ENCODE results near the gene EPS8L2. TPM values are rescaled to one million over a fixed set of nuclear protein-coding genes. Genes with fewer than 3 reads are reported as not detected.

EPS8L2 gene
- total and polyA plus RNA-seq, 10 of the 15 experiments (the other 5 are each of a cell fraction or from before 2014, with no cell fraction given): 0.76 to 20.0 (median 9.7) TPM

GRCh38 chr11:694563-695287, 11.3 kb upstream of the EPS8L2 start, which contains the start of gene DEAF1:
Gene DEAF1 (minus strand): TSS chr11:695222. CDS start chr11:695047, 175 bp downstream.
- Histone ChIP-seq H4K20me1 (ENCODE audit: control insufficient read depth, insufficient read depth) (no peaks in the 10 kb centered on the region; the same call in 1 of the 2 replicates), H3K27me3 (replicated peaks in 1 of 2; ENCODE audit: control insufficient read depth in 2 of 2, insufficient read depth in 2 of 2, low read length in 1 of 2) (no peaks in the 10 kb centered on the region), H3K4me1 (ENCODE audit: control insufficient read depth, insufficient read depth, low read length) (peaks cover 24% of the 10 kb centered on the region), H3K4me2 (ENCODE audit: control insufficient read depth, insufficient read depth) (peak within 1 kb of the TSS; percentile 79), H3K36me3 (ENCODE audit: control insufficient read depth in 2 of 2, insufficient read depth in 2 of 2, low read length in 1 of 2) (peaks cover 0 to 1% of the 10 kb centered on the region in 2 experiments; a peak in 3 of 4 replicates), H3K27ac (ENCODE audit: control insufficient read depth, insufficient read depth) (peak within 1 kb of the TSS; percentile 96), H3K9me3 (replicated peaks; ENCODE audit: control insufficient read depth, insufficient read depth, low read length) (no peaks in the 10 kb centered on the region), H3K4me3 (peak within 1 kb of the TSS; percentile 83), H3K9ac (ENCODE audit: control insufficient read depth, insufficient read depth, low read length) (peak within 1 kb of the TSS; percentile 93), H3K79me2 (ENCODE audit: control insufficient read depth, insufficient read depth, low read length) (peaks cover 37% of the 10 kb centered on the region), H2AFZ (ENCODE audit: control insufficient read depth, low read depth, low read length) (peak within 1 kb of the TSS; percentile 84)
- ChIA-PET POLR2A (interaction anchor here (0.6 to 6.5 kb wide), 6 partner anchors 28 to 163 kb away, joined by 3 to 72 read pairs (median 6); partner anchors contain the start of genes HRAS and RPLP2), CTCF (interaction anchor here (1.1 to 5.8 kb wide), 5 partner anchors 30 to 246 kb away, joined by 3 to 127 read pairs (median 5); partner anchors contain the start of genes LMNTD2 and TALDO1), RAD21 (ENCODE audit: unreplicated experiment) (interaction anchor here (1.0 to 8.1 kb wide), 4 partner anchors 26 to 140 kb away, joined by 3 to 112 read pairs (median 19); partner anchors contain the start of gene PHRF1), SMC1A (ENCODE audit: uncharacterized antibody, unreplicated experiment) (interaction anchor here (0.7 kb wide), 1 partner anchor 269 kb away, joined by 3 read pairs; no protein-coding TSS in a partner anchor)
- WGBS (ENCODE audit: insufficient coverage, insufficient replicate concordance, low lambda C conversion rate, missing lambda C conversion rate): under 1% methylated on average over 98 of the region's 103 CpGs
- ATAC-seq (peak; percentile 87), DNase-seq (ENCODE audit: low read depth, low spot score) (peak; percentile 59), FAIRE-seq (no peak)
- in situ Hi-C loops (cut with MboI): no loop called here
- no TSS peak for BruUV-seq (replicated peaks)
- intact Hi-C loops (cut with micrococcal nuclease; ENCODE audit: unreplicated experiment): no loop called here
- TF ChIP-seq MYB (IDR thresholded peaks at IDR 0.05; ENCODE audit: borderline replicate concordance, low read depth, low read length) (no peak), POLR2AphosphoS5 (IDR thresholded peaks at IDR 0.05; ENCODE audit: low read length) (no peak), TCF12 (IDR thresholded peaks at IDR 0.05; ENCODE audit: low read depth, low read length) (peak; percentile 26; the same call in 1 of the 2 replicates), MAX (IDR thresholded peaks at IDR 0.05; ENCODE audit: low read depth, low read length) (peak; percentile 60; the same call in 1 of the 2 replicates), POLR2AphosphoS2 (IDR thresholded peaks at IDR 0.05; ENCODE audit: low read depth, low read length) (no peak), SUPT20H (IDR thresholded peaks at IDR 0.05; ENCODE audit: borderline replicate concordance, control insufficient read depth, low read depth, low read length) (no peak), ETV6 (conservative IDR thresholded peaks at IDR 0.05 in 1 of 2, IDR thresholded peaks at IDR 0.05 in 1 of 2; ENCODE audit: borderline replicate concordance in 1 of 2, low read depth in 1 of 2) (no peak), BACH1 (IDR thresholded peaks at IDR 0.05; ENCODE audit: borderline replicate concordance) (peak; percentile 70; the same call in 1 of the 2 replicates), PBX3 (IDR thresholded peaks at IDR 0.05; ENCODE audit: insufficient replicate concordance, low read depth, low read length) (no peak), CHD2 (IDR thresholded peaks at IDR 0.05; ENCODE audit: borderline replicate concordance, low read depth, low read length) (no peak), TCF3 (IDR thresholded peaks at IDR 0.05; ENCODE audit: borderline replicate concordance, insufficient read depth, low read depth, low read length) (0 out of 2 replicates have a peak, but pooled peaks have one; percentile 55), ZNF217 (IDR thresholded peaks at IDR 0.05) (peak; percentile 83), BCL3 (IDR thresholded peaks at IDR 0.05; ENCODE audit: borderline replicate concordance, insufficient read depth, low read depth, low read length, poor library complexity, severe bottlenecking) (no peak), EED (IDR thresholded peaks at IDR 0.05; ENCODE audit: low read depth) (no peak), MEF2A (IDR thresholded peaks at IDR 0.05; ENCODE audit: insufficient read depth, low read depth, low read length) (no peak), BHLHE40 (IDR thresholded peaks at IDR 0.05; ENCODE audit: borderline replicate concordance in 1 of 2, low read depth in 2 of 2, low read length in 1 of 2) (peak; percentile 22 to 83; a peak in 2 of 4 replicates)

Measured in GM12878 (cell line).